GM23248 (cell line): ENCODE data around the gene C2CD5. TPM values are rescaled to one million over a fixed set of nuclear protein-coding genes. Genes with fewer than 3 reads are reported as not detected.

Experiments used
- DNase-seq: peaks from one replicate; pipeline ENCODE4 v3.0.0-alpha.2; 2015
- H2AFZ ChIP-seq: fragments of 200-600 bp; sonication (generic); 2 replicates; pipeline ENCODE4 v1.6.1; 2016; ENCODE audit warnings: antibody characterized with exemption
- H3F3A ChIP-seq: fragments of 200-600 bp; sonication (generic); 2 replicates; pipeline ENCODE4 v1.6.1; 2016; ENCODE audit warnings: mild to moderate bottlenecking, antibody characterized with exemption, mixed run types; ENCODE audit not compliant: insufficient read depth
- H3K27ac ChIP-seq: fragments of 200-600 bp; sonication (generic); 2 replicates; pipeline ENCODE4 v1.5.1; 2016; ENCODE audit warnings: mild to moderate bottlenecking
- H3K27me3 ChIP-seq: fragments of 200-600 bp; sonication (generic); replicated peaks from 2 replicates; pipeline ENCODE4 v1.6.1; 2016; ENCODE audit warnings: mild to moderate bottlenecking; ENCODE audit not compliant: insufficient read depth
- H3K36me3 ChIP-seq: fragments of 200-600 bp; sonication (generic); 2 replicates; pipeline ENCODE4 v1.6.1; 2016; ENCODE audit warnings: low read depth, mild to moderate bottlenecking
- H3K4me1 ChIP-seq: fragments of 200-600 bp; sonication (generic); 2 replicates; pipeline ENCODE4 v1.6.1; 2016; ENCODE audit warnings: mild to moderate bottlenecking; ENCODE audit not compliant: insufficient read depth
- H3K4me2 ChIP-seq: fragments of 200-600 bp; sonication (generic); one replicate; pipeline ENCODE4 v1.6.1; 2016; ENCODE audit warnings: mild to moderate bottlenecking; ENCODE audit not compliant: unreplicated experiment
- H3K4me3 ChIP-seq: fragments of 200-600 bp; sonication (generic); 2 replicates; pipeline ENCODE4 v1.5.1; 2016; ENCODE audit warnings: mild to moderate bottlenecking
- H3K79me2 ChIP-seq: fragments of 200-600 bp; sonication (generic); 2 replicates; pipeline ENCODE4 v1.6.1; 2016; ENCODE audit warnings: mild to moderate bottlenecking; ENCODE audit not compliant: insufficient read depth
- H3K9ac ChIP-seq: fragments of 200-600 bp; sonication (generic); 2 replicates; pipeline ENCODE4 v1.6.1; 2016; ENCODE audit warnings: mild to moderate bottlenecking
- H3K9me2 ChIP-seq: fragments of 200-600 bp; sonication (generic); 2 replicates; pipeline ENCODE4 v1.6.1; 2016; ENCODE audit warnings: mixed run types, mild to moderate bottlenecking, moderate library complexity; ENCODE audit not compliant: insufficient read depth
- H3K9me3 ChIP-seq: fragments of 200-600 bp; sonication (generic); one replicate; pipeline ENCODE4 v1.6.1; 2017; ENCODE audit warnings: low read depth
- H4K20me1 ChIP-seq: fragments of 200-600 bp; sonication (generic); 2 replicates; pipeline ENCODE4 v1.6.0; 2016; ENCODE audit not compliant: insufficient read depth
- EZH2 ChIP-seq: fragments of 200-600 bp; sonication (generic); IDR thresholded peaks from 2 replicates; pipeline ENCODE4 v1.6.1; 2018; ENCODE audit warnings: antibody characterized with exemption, mild to moderate bottlenecking; ENCODE audit not compliant: insufficient read depth, poor library complexity, severe bottlenecking
- EZH2phosphoT487 ChIP-seq: fragments of 200-600 bp; sonication (generic); IDR thresholded peaks from 2 replicates; pipeline ENCODE4 v1.6.1; 2018; ENCODE audit warnings: antibody characterized with exemption, moderate library complexity, mild to moderate bottlenecking, low read depth; ENCODE audit not compliant: insufficient read depth
- WGBS, 2 experiments: methylation state at CpG; one replicate each; pipeline ENCODE4 v1.1.6; 2015 to 2017; ENCODE audit warnings: low lambda C conversion rate in 2 of 2, low coverage in 1 of 2; ENCODE audit errors: missing lambda C conversion rate in 2 of 2; 5-methylcytosine and 5-hydroxymethylcytosine counted together
- in situ Hi-C: fragments of 300-500 bp; cut with MboI; formaldehyde crosslinking; loops from 2 replicates; pipeline ENCODE4 v1.15.0; 2020
- polyA plus RNA-seq: library from polyadenylated mRNA; unstranded; fragments of >200 nt; fragmentation: Nextera tagmentation; extraction: Ambion mirVana; gene quantifications from 2 replicates; pipeline ENCODE4 v1.2.1, GENCODE V29; 2016
- total RNA-seq: library from RNA; depleted of rRNA; stranded (reverse); fragments of >200 nt; shearing (Covaris generic); gene quantifications from 2 replicates; pipeline ENCODE4 v1.2.3, GENCODE V29; 2014

The C2CD5 gene
- total and polyA plus RNA-seq, 2 experiments from 2014 or later = 13.3 to 13.7 TPM

DNA sequence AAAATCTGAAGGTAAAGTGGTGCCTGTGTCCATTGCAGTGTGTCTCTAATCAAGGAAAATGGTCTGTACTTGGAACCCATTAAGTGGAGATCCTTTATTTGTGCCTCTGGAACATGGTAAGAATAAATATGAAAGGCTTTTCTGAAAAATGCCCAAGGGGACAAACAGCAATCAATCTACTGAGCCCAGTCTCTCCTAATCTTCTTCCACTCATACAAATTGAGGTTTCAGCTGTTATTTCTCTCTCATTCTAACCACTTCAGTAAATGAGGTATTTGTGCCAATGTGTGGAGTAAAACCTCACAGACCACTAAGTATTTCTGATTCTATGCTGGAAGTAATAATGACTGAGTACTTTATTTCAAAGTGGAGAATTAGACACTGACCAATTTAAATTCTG, 127.5 kb downstream of the C2CD5 start:
- no peak overlapping the region for H3K4me3 ChIP-seq
- H3K79me2 ChIP-seq = no peaks in the 10 kb centered on the region
- H3F3A ChIP-seq = no peaks in the 10 kb centered on the region
- TF ChIP-seq EZH2phosphoT487 (no peak), EZH2 (no peak)
- H3K36me3 ChIP-seq = no peaks in the 10 kb centered on the region
- no peak overlapping the region for H3K27ac ChIP-seq
- no peaks in the 10 kb centered on the region for H3K9me3 ChIP-seq
- no peak overlapping the region for H2AFZ ChIP-seq
- no peak overlapping the region for H3K9ac ChIP-seq
- no peak overlapping the region for H3K4me2 ChIP-seq
- no peaks in the 10 kb centered on the region for H3K9me2 ChIP-seq
- H3K4me1 ChIP-seq = no peaks in the 10 kb centered on the region
- H3K27me3 ChIP-seq = peaks cover 18% of the 10 kb centered on the region
- H4K20me1 ChIP-seq = no peaks in the 10 kb centered on the region
- in situ Hi-C loops = no loop called here
- DNase-seq = no peak

DNA sequence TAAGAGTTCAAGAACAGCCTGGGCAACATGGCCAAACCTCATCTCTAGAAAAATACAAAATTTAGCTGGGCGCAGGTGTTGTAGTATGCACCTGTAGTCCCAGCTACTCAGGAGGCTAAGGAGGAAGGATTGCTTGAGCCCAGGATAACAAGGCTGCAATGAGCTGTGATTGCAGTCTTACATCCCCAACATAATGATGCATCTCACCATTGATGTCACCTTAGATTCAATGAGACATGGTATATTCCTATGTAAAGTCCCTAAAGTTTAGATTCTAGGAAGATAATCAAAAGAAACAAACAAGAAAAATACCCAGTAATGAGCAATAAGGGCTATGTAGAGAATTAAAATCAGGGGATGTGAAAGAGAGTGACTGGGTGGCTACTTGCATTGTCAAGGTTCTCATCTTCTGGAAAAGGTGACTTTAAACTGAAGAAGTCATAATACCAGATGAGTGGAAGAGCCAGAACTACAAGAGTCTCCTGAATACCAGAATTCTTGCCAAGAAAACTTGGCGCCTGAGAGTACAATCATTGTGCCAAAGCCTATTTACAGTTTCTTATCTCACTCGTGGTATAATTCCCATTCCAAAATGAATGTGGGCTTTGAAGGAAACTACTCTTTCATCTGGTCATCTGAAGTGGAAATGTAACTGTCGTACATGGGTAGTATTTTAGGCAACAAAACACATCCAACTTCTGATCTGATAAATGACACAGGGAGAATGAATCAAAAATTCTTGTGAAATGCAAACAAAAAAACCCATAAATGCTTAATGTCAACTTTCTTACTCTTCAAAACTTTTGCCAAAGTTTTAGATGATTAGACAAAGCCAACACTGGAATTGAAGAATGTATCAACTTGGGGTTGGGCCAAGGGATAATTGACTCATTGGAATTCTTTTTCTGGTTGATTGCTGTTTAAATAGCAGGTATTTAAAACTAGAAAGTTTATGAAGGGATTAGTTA, 128.7 kb downstream of the C2CD5 start:
- peaks cover 18% of the 10 kb centered on the region for H3K27me3 ChIP-seq
- WGBS, 2 experiments = 31 to 35% methylated on average over 4 of the region's 4 CpGs
- no peaks in the 10 kb centered on the region for H3K9me2 ChIP-seq
- in situ Hi-C loops = no loop called here
- no peaks in the 10 kb centered on the region for H3K9me3 ChIP-seq
- no peak overlapping the region for H2AFZ ChIP-seq
- no peak for TF ChIP-seq EZH2phosphoT487
- no peak for TF ChIP-seq EZH2
- no peaks in the 10 kb centered on the region for H3K4me1 ChIP-seq
- H3K4me3 ChIP-seq = no peak overlapping the region
- H3F3A ChIP-seq = no peaks in the 10 kb centered on the region
- H3K36me3 ChIP-seq = no peaks in the 10 kb centered on the region
- H3K9ac ChIP-seq = no peak overlapping the region
- H3K27ac ChIP-seq = no peak overlapping the region
- H4K20me1 ChIP-seq = no peaks in the 10 kb centered on the region
- H3K4me2 ChIP-seq = no peak overlapping the region
- DNase-seq = peak; percentile 2
- H3K79me2 ChIP-seq = no peaks in the 10 kb centered on the region

DNA sequence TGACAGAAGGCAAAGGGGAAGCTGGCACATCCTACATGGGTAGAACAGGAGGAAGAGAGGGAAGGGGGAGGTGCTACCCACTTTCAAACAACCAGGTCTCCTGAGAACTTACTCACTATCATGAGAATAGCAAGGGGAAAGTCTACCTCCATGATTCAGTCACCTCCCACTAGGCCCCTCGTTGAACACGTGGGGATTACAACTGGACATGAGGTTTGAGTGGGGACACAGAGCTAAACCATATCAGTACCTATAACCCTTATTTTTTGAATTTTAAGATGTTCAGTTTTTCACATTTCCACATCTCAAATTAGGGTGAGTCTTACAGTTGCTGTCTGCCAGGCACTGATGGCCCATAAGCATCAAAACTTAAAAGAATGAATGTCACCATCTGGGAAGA, 129.6 kb downstream of the C2CD5 start:
- H3K4me3 ChIP-seq = no peak overlapping the region
- H3K36me3 ChIP-seq = no peaks in the 10 kb centered on the region
- no peak overlapping the region for H3K4me2 ChIP-seq
- in situ Hi-C loops = no loop called here
- no peaks in the 10 kb centered on the region for H4K20me1 ChIP-seq
- no peaks in the 10 kb centered on the region for H3K4me1 ChIP-seq
- no peaks in the 10 kb centered on the region for H3F3A ChIP-seq
- no peak for DNase-seq
- no peaks in the 10 kb centered on the region for H3K9me3 ChIP-seq
- TF ChIP-seq EZH2phosphoT487 (no peak), EZH2 (no peak)
- peaks cover 18% of the 10 kb centered on the region for H3K27me3 ChIP-seq
- no peak overlapping the region for H3K9ac ChIP-seq
- 64 to 67% methylated on average over 2 of the region's 2 CpGs for WGBS, 2 experiments
- H3K27ac ChIP-seq = no peak overlapping the region
- H3K9me2 ChIP-seq = no peaks in the 10 kb centered on the region
- no peaks in the 10 kb centered on the region for H3K79me2 ChIP-seq
- H2AFZ ChIP-seq = no peak overlapping the region

DNA sequence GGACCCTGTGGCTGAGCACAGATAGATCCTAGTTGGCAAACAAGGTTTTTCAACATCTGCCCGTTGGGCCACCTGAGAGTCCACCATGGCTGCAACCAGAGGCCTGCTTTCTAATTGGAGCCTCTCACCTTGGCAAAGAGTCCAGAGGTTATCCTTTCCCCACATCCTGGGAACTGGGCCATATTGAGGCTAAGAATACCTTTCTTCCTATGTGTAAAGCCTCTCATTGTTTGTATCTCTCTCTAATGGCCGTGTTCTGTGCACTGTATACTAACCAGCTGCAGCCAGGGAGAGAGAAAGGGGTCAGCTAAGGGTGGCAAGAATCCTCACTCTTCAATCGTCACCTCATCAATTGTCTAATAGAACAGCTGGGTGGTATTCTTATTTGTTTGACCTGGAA, 130.8 kb downstream of the C2CD5 start:
- Histone ChIP-seq H4K20me1 (no peaks in the 10 kb centered on the region), H3K27ac (no peak overlapping the region), H3K9me3 (no peaks in the 10 kb centered on the region), H2AFZ (no peak overlapping the region), H3K27me3 (peaks cover 18% of the 10 kb centered on the region), H3K36me3 (no peaks in the 10 kb centered on the region), H3K4me1 (no peaks in the 10 kb centered on the region), H3F3A (no peaks in the 10 kb centered on the region), H3K79me2 (no peaks in the 10 kb centered on the region), H3K4me3 (no peak overlapping the region), H3K9ac (no peak overlapping the region), H3K4me2 (no peak overlapping the region), H3K9me2 (no peaks in the 10 kb centered on the region)
- TF ChIP-seq EZH2phosphoT487 (no peak), EZH2 (no peak)
- WGBS, 2 experiments = 47 to 55% methylated on average over 3 of the region's 3 CpGs
- in situ Hi-C loops = no loop called here
- no peak for DNase-seq
